Activated CD8-positive, alpha-beta T cell treated with anti-CD3 and anti-CD28 coated beads for 36 hours (primary cell): ENCODE results near the gene TMEM161A. TPM values are rescaled to one million over a fixed set of nuclear protein-coding genes. Genes with fewer than 3 reads are reported as not detected.
"Not testable (repeated sequence)": the region's sequence is repeated elsewhere in the genome, so short reads cannot be mapped to it uniquely, and the experiment has no call there.

Source experiments
- ATAC-seq: fragments of 200-7000 bp; cut with Tn5 transposase; one replicate; pipeline ENCODE4 v1.10.0; 2021; ENCODE audit warnings: mild to moderate bottlenecking, moderate library complexity
- CTCF ChIA-PET: fragments of 350-600 bp; sonication (Branson Sonifier 250); formaldehyde crosslinking; loops from one replicate; lab custom pipeline; 2021; ENCODE audit warnings: antibody characterized with exemption; lab: Charles Lee
- POLR2A ChIA-PET: fragments of 350-600 bp; sonication (Branson Sonifier 250); formaldehyde crosslinking; loops from one replicate; lab custom pipeline; 2021; ENCODE audit warnings: antibody characterized with exemption; lab: Charles Lee
- DNase-seq: peaks from one replicate; pipeline ENCODE4 v3.0.0-alpha.2; 2020
- H3K27ac Mint-ChIP-seq: one replicate; pipeline ENCODE4 v1.8.0; 2021; ENCODE audit warnings: mild to moderate bottlenecking, mixed read lengths
- H3K27me3 Mint-ChIP-seq: one replicate; pipeline ENCODE4 v1.8.0; 2021; ENCODE audit warnings: mixed read lengths
- H3K36me3 Mint-ChIP-seq: one replicate; pipeline ENCODE4 v1.8.0; 2021; ENCODE audit warnings: low read depth, mixed read lengths
- H3K4me1 Mint-ChIP-seq: one replicate; pipeline ENCODE4 v1.8.0; 2021; ENCODE audit warnings: low read depth, mixed read lengths
- H3K4me3 Mint-ChIP-seq: one replicate; pipeline ENCODE4 v1.8.0; 2021; ENCODE audit warnings: mild to moderate bottlenecking, moderate library complexity, mixed read lengths
- H3K9me3 Mint-ChIP-seq: one replicate; pipeline ENCODE4 v1.8.0; 2021; ENCODE audit warnings: mixed read lengths
- CTCF ChIP-seq: fragments of 200-600 bp; IDR thresholded peaks from one replicate; pipeline ENCODE4 v1.8.0; 2022; ENCODE audit warnings: antibody characterized with exemption, mild to moderate bottlenecking
- intact Hi-C: fragments of 100-400 bp; cut with micrococcal nuclease; formaldehyde crosslinking; loops from one replicate; pipeline ENCODE4 v1.10.0; 2022
- total RNA-seq, 2 experiments: library from RNA; stranded (reverse); gene quantifications; one replicate each; pipeline ENCODE4 v1.2.3, GENCODE V29; 2021

Gene TMEM161A
- total RNA-seq, 2 experiments from 2014 or later = 24.4 to 26.2 TPM

GRCh38 chr19:19106056-19106551 lies 32.2 kb downstream of the TMEM161A start:
- Mint-ChIP-seq H3K4me1 (no peaks in the 10 kb centered on the region), H3K36me3 (no peaks in the 10 kb centered on the region), H3K9me3 (no peaks in the 10 kb centered on the region), H3K4me3 (no peak overlapping the region), H3K27me3 (no peaks in the 10 kb centered on the region), H3K27ac (no peak overlapping the region)
- no peak for TF ChIP-seq CTCF
- DNase-seq = no peak
- CTCF ChIA-PET = no interaction called here
- ATAC-seq = no peak
- intact Hi-C loops = no loop called here
- POLR2A ChIA-PET = interaction anchor here (1.2 kb wide), 1 partner anchor 38 kb away, joined by 3 read pairs; no protein-coding TSS in a partner anchor

- H3K4me1 Mint-ChIP-seq = no peaks in the 10 kb centered on the region
- peak; percentile 20 for DNase-seq
- no peak for ATAC-seq
- H3K27me3 Mint-ChIP-seq = no peaks in the 10 kb centered on the region
- no peaks in the 10 kb centered on the region for H3K36me3 Mint-ChIP-seq
- ChIA-PET CTCF (interaction anchor here (0.6 to 0.9 kb wide), 2 partner anchors 10 to 60 kb away, joined by 4 to 6 read pairs; no protein-coding TSS in a partner anchor), POLR2A (interaction anchor here (1.2 kb wide), 1 partner anchor 37 kb away, joined by 3 read pairs; no protein-coding TSS in a partner anchor)
- no peaks in the 10 kb centered on the region for H3K9me3 Mint-ChIP-seq
- intact Hi-C loops = no loop called here
- no peak for TF ChIP-seq CTCF
- no peak overlapping the region for H3K27ac Mint-ChIP-seq
- H3K4me3 Mint-ChIP-seq = peak overlapping the region; percentile 21
Observed at GRCh38 chr19:19105365-19106055, 32.8 kb downstream of the TMEM161A start.

- H3K4me3 Mint-ChIP-seq = no peak overlapping the region
- H3K27ac Mint-ChIP-seq = no peak overlapping the region
- no peaks in the 10 kb centered on the region for H3K9me3 Mint-ChIP-seq
- ChIA-PET POLR2A (no interaction called here), CTCF (interaction anchor here (1.2 kb wide), 1 partner anchor 13 kb away, joined by 4 read pairs; no protein-coding TSS in a partner anchor)
- ATAC-seq (no peak), DNase-seq (no peak)
- no peaks in the 10 kb centered on the region for H3K36me3 Mint-ChIP-seq
- TF ChIP-seq CTCF = no peak
- no peaks in the 10 kb centered on the region for H3K27me3 Mint-ChIP-seq
- H3K4me1 Mint-ChIP-seq = no peaks in the 10 kb centered on the region
- intact Hi-C loops = no loop called here
Observed at GRCh38 chr19:19103167-19103566, 35.1 kb downstream of the TMEM161A start.

GRCh38 chr19:19102566-19102965 lies 35.7 kb downstream of the TMEM161A start:
- H3K36me3 Mint-ChIP-seq, intact Hi-C loops, H3K27me3 Mint-ChIP-seq, H3K4me3 Mint-ChIP-seq, H3K9me3 Mint-ChIP-seq, H3K27ac Mint-ChIP-seq, DNase-seq, POLR2A ChIA-PET, H3K4me1 Mint-ChIP-seq, CTCF ChIA-PET, ATAC-seq: not testable (repeated sequence)

GRCh38 chr19:19101540-19101939 lies 36.7 kb downstream of the TMEM161A start:
- DNase-seq (no peak), ATAC-seq (no peak)
- no peak for TF ChIP-seq CTCF
- intact Hi-C loops = no loop called here
- POLR2A ChIA-PET = no interaction called here
- Mint-ChIP-seq H3K9me3 (no peaks in the 10 kb centered on the region), H3K27me3 (no peaks in the 10 kb centered on the region), H3K4me1 (no peaks in the 10 kb centered on the region), H3K4me3 (no peak overlapping the region), H3K27ac (no peak overlapping the region), H3K36me3 (no peaks in the 10 kb centered on the region)
- CTCF ChIA-PET = no interaction called here
